Neural cell (in vitro differentiated cells): Measurements from ENCODE around the gene PLXNA4.

Experiments
- CTCF ChIP-seq: fragments of 450-650 bp; IDR thresholded peaks from 2 replicates; pipeline ENCODE4 v1.5.1; 2014; ENCODE audit warnings: antibody characterized with exemption, mild to moderate bottlenecking, moderate library complexity; ENCODE audit not compliant: poor library complexity, severe bottlenecking
- EP300 ChIP-seq: fragments of 450-650 bp; conservative IDR thresholded peaks from 2 replicates; pipeline ENCODE4 v1.6.1; 2014; ENCODE audit warnings: antibody characterized with exemption, mild to moderate bottlenecking, moderate library complexity; ENCODE audit not compliant: poor library complexity, severe bottlenecking
- EZH2 ChIP-seq: fragments of 200-600, 300-800 bp; shearing (Covaris generic), sonication (generic); IDR thresholded peaks from 2 replicates; pipeline ENCODE4 v1.6.1; 2014; ENCODE audit warnings: antibody characterized with exemption, low read length, borderline replicate concordance, mild to moderate bottlenecking; ENCODE audit not compliant: insufficient read depth, poor library complexity, severe bottlenecking
- MXI1 ChIP-seq: fragments of 450-650 bp; conservative IDR thresholded peaks from 2 replicates; pipeline ENCODE4 v1.6.1; 2014; ENCODE audit warnings: antibody characterized with exemption, mild to moderate bottlenecking; ENCODE audit not compliant: poor library complexity, severe bottlenecking
- POLR2AphosphoS5 ChIP-seq: IDR thresholded peaks from 2 replicates; pipeline ENCODE4 v1.6.1; 2012
- RAD21 ChIP-seq: fragments of 450-650 bp; conservative IDR thresholded peaks from 2 replicates; pipeline ENCODE4 v1.6.1; 2014; ENCODE audit warnings: antibody characterized with exemption, mild to moderate bottlenecking, moderate library complexity
- REST ChIP-seq: IDR thresholded peaks from 2 replicates; pipeline ENCODE4 v1.6.1; 2012; ENCODE audit warnings: borderline replicate concordance
- SMC3 ChIP-seq: fragments of 450-650 bp; conservative IDR thresholded peaks from 2 replicates; pipeline ENCODE4 v1.6.1; 2014; ENCODE audit warnings: antibody characterized with exemption, mild to moderate bottlenecking, moderate library complexity; ENCODE audit not compliant: poor library complexity
- TAF1 ChIP-seq: IDR thresholded peaks from 2 replicates; pipeline ENCODE4 v1.6.1; 2012; ENCODE audit warnings: low read depth

DNA sequence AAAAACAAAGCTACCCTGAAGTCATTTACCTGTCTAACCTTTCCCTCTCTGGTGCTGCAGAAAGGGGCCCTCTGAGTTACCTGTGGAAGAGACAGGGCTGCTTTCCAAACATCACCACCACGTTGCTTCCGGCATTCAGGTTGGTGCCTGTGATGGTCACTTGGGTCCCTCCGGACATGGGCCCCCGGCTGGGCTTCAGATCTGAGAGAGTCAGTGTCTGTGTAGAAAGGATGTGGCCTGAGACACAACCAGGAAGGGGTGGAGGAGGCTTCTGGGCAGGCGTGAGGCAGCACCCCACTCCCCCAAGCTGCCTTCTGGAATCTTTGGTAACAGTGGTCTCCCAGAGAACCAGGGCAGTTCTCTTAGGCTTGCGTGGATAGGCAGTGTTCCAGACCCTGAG, 388.9 kb downstream of the PLXNA4 start:
- no peak for TF ChIP-seq CTCF
- no peak for TF ChIP-seq POLR2AphosphoS5
- TF ChIP-seq EZH2, result no peak
- no peak for TF ChIP-seq SMC3
- no peak for TF ChIP-seq MXI1
- TF ChIP-seq RAD21, result no peak
- no peak for TF ChIP-seq TAF1
- no peak for TF ChIP-seq EP300
- no peak for TF ChIP-seq REST
